ENCODE data around the gene TRPV3.

- TF ChIP-seq TAF1 (IDR thresholded peaks at IDR 0.05; ENCODE audit: low read depth, low read length): no peak
- no peak for TF ChIP-seq POLR2A (IDR thresholded peaks at IDR 0.05; ENCODE audit: low read depth, low read length)
These were observed 56.3 kb downstream of the TRPV3 start for GRCh38 chr17:3501344-3501743.
